ENCODE results near the gene HNRNPUL1.

DNA sequence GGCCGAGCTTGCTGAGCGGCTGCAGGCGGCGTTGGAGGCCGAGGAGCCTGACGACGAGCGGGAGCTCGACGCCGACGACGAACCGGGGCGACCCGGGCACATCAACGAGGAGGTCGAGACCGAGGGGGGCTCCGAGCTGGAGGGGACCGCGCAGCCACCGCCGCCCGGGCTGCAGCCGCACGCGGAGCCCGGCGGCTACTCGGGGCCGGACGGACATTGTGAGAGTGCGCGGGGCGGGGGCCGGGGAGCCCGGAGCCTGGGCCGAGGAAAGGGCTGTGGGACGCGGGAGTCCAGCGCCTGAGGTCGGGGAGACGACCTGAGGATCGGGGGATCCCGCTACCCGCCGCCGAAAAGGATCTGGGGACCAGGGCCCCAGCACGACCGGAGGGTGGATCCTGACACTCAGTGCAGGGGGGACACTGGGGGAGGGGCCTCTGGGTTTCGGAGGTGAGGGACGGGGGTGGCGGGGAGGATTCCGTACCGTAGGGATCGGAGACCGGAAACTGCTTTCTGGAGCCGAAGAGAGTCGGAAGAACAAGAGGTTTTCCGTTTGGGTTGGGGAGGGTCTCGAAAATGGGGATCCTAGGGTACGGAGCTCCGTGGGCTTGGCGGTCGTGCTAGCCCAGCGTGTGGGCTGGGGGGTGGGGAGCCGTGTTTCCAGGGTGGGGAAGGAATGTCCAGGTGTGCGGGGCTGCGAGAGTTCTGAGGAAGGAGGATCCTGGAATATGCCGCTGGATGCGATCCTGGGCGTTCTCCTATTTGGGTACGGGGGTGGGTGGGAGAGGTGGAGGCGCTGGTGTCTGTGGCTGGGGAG lies 616 bp downstream of the HNRNPUL1 start:
- TF ChIP-seq, protein P1, sequence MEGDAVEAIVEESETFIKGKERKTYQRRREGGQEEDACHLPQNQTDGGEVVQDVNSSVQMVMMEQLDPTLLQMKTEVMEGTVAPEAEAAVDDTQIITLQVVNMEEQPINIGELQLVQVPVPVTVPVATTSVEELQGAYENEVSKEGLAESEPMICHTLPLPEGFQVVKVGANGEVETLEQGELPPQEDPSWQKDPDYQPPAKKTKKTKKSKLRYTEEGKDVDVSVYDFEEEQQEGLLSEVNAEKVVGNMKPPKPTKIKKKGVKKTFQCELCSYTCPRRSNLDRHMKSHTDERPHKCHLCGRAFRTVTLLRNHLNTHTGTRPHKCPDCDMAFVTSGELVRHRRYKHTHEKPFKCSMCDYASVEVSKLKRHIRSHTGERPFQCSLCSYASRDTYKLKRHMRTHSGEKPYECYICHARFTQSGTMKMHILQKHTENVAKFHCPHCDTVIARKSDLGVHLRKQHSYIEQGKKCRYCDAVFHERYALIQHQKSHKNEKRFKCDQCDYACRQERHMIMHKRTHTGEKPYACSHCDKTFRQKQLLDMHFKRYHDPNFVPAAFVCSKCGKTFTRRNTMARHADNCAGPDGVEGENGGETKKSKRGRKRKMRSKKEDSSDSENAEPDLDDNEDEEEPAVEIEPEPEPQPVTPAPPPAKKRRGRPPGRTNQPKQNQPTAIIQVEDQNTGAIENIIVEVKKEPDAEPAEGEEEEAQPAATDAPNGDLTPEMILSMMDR (IDR thresholded peaks at IDR 0.05 in 2 of 3, conservative IDR thresholded peaks at IDR 0.05 in 1 of 3; ENCODE audit: control insufficient read depth in 2 of 3, extremely low read depth in 1 of 3, insufficient read depth in 1 of 3, low read depth in 3 of 3, low read length in 3 of 3), result no peak
- TF ChIP-seq SP1 (IDR thresholded peaks at IDR 0.05; ENCODE audit: low read depth, low read length) (no peak), BHLHE40 (IDR thresholded peaks at IDR 0.05; ENCODE audit: borderline replicate concordance in 1 of 2, low read depth in 2 of 2, low read length in 1 of 2) (no peak), HDAC2 (IDR thresholded peaks at IDR 0.05) (no peak), RELA (IDR thresholded peaks at IDR 0.05; ENCODE audit: borderline replicate concordance, partially characterized antibody) (no peak), SMAD1 (IDR thresholded peaks at IDR 0.05; ENCODE audit: low read depth, partially characterized antibody) (no peak), POLR2A (IDR thresholded peaks at IDR 0.05; ENCODE audit: low read depth, low read length) (peak; percentile 80), MYC (IDR thresholded peaks at IDR 0.05; ENCODE audit: insufficient read depth, insufficient read length, insufficient replicate concordance, low read length, severe bottlenecking) (no peak), JUNB (IDR thresholded peaks at IDR 0.05) (no peak), EGR1 (IDR thresholded peaks at IDR 0.05; ENCODE audit: borderline replicate concordance in 1 of 2, low read depth in 2 of 2, low read length in 2 of 2) (no peak)
- TF ChIP-seq, protein P2, sequence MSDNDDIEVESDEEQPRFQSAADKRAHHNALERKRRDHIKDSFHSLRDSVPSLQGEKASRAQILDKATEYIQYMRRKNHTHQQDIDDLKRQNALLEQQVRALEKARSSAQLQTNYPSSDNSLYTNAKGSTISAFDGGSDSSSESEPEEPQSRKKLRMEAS (IDR thresholded peaks at IDR 0.05; ENCODE audit: low read depth, low read length), result no peak
- TF ChIP-seq, protein P3, sequence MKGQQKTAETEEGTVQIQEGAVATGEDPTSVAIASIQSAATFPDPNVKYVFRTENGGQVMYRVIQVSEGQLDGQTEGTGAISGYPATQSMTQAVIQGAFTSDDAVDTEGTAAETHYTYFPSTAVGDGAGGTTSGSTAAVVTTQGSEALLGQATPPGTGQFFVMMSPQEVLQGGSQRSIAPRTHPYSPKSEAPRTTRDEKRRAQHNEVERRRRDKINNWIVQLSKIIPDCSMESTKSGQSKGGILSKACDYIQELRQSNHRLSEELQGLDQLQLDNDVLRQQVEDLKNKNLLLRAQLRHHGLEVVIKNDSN (IDR thresholded peaks at IDR 0.05; ENCODE audit: borderline replicate concordance, extremely low read length, insufficient read depth, low read depth, low read length), result no peak
